OCI-LY7 (cell line): ENCODE results near the gene EXOC4. TPM values are rescaled to one million over a fixed set of nuclear protein-coding genes. Genes with fewer than 3 reads are reported as not detected.

ENCODE experiments used
- BruUV-seq: library from RNA; stranded (reverse); fragments of 400-500 nt; replicated peaks from 2 replicates; lab custom pipeline; 2021; lab: Mats Ljungman, UMichigan
- CTCF ChIA-PET: fragments of 300-600 bp; sonication (Branson Sonifier 250); formaldehyde crosslinking; loops from one replicate; lab custom pipeline; 2022; ENCODE audit warnings: antibody characterized with exemption; ENCODE audit not compliant: unreplicated experiment; lab: Charles Lee
- POLR2A ChIA-PET: fragments of 300-600 bp; sonication (Branson Sonifier 250); formaldehyde crosslinking; loops from one replicate; lab custom pipeline; 2022; ENCODE audit warnings: antibody characterized with exemption; lab: Charles Lee
- DNase-seq: peaks from one replicate; pipeline ENCODE4 v3.0.0-alpha.2; 2015; ENCODE audit warnings: low spot score
- H2AFZ ChIP-seq: fragments of 200-600 bp; sonication (generic), shearing (Covaris generic); 2 replicates; pipeline ENCODE4 v1.6.1; 2014; ENCODE audit warnings: mild to moderate bottlenecking, antibody characterized with exemption, low read length, moderate library complexity
- H3K27ac ChIP-seq: fragments of 200-600 bp; sonication (generic); 2 replicates; pipeline ENCODE4 v1.5.1; 2014; ENCODE audit warnings: mixed run types, low read depth, mild to moderate bottlenecking, moderate library complexity, low read length, inconsistent platforms; ENCODE audit not compliant: poor library complexity, severe bottlenecking
- H3K36me3 ChIP-seq: fragments of 200-600 bp; sonication (generic); 2 replicates; pipeline ENCODE4 v1.6.1; 2014; ENCODE audit warnings: mild to moderate bottlenecking, antibody characterized with exemption, low read length, moderate library complexity, mixed read lengths; ENCODE audit not compliant: insufficient read depth
- H3K4me1 ChIP-seq: fragments of 200-600 bp; sonication (generic); 2 replicates; pipeline ENCODE4 v1.5.1; 2014; ENCODE audit warnings: mild to moderate bottlenecking, low read length; ENCODE audit not compliant: insufficient read depth, poor library complexity, severe bottlenecking
- H3K4me2 ChIP-seq: fragments of 200-600 bp; sonication (generic); 2 replicates; pipeline ENCODE4 v1.6.1; 2014; ENCODE audit warnings: mild to moderate bottlenecking, low read length
- H3K4me3 ChIP-seq: fragments of 200-600 bp; sonication (generic); 2 replicates; pipeline ENCODE4 v1.5.1; 2014; ENCODE audit warnings: mild to moderate bottlenecking, low read depth, low read length; ENCODE audit not compliant: poor library complexity, severe bottlenecking
- H3K79me2 ChIP-seq: fragments of 200-600 bp; sonication (generic); 2 replicates; pipeline ENCODE4 v1.6.1; 2016; ENCODE audit warnings: low read depth, mild to moderate bottlenecking, low read length, moderate library complexity, mixed read lengths; ENCODE audit not compliant: insufficient read depth
- H3K9me2 ChIP-seq: fragments of 200-600 bp; sonication (generic); 2 replicates; pipeline ENCODE4 v1.6.1; 2016; ENCODE audit warnings: mild to moderate bottlenecking, low read length, mixed read lengths; ENCODE audit not compliant: insufficient read depth
- H3K9me3 ChIP-seq: fragments of 200-600 bp; sonication (generic); 2 replicates; pipeline ENCODE4 v1.6.1; 2014; ENCODE audit warnings: mild to moderate bottlenecking, mixed run types, low read length, mixed read lengths
- H4K20me1 ChIP-seq: fragments of 200-600 bp; sonication (generic); 2 replicates; pipeline ENCODE4 v1.6.1; 2014; ENCODE audit warnings: mild to moderate bottlenecking, antibody characterized with exemption, low read length, moderate library complexity, mixed read lengths; ENCODE audit not compliant: insufficient read depth
- CTCF ChIP-seq: fragments of 200-600 bp; sonication (generic); conservative IDR thresholded peaks from 2 replicates; pipeline ENCODE4 v1.5.1; 2014; ENCODE audit warnings: mild to moderate bottlenecking, antibody characterized with exemption, low read length, moderate library complexity, mixed read lengths
- EZH2phosphoT487 ChIP-seq: fragments of 200-600 bp; sonication (generic); IDR thresholded peaks from 2 replicates; pipeline ENCODE4 v1.6.1; 2018; ENCODE audit warnings: low read depth, borderline replicate concordance, mild to moderate bottlenecking, mixed run types, antibody characterized with exemption, low read length, moderate library complexity, mixed read lengths
- intact Hi-C: fragments of 100-400 bp; cut with micrococcal nuclease; formaldehyde crosslinking; loops from one replicate; pipeline ENCODE4 v1.10.0; 2022; ENCODE audit not compliant: unreplicated experiment
- total RNA-seq, 2 experiments: library from RNA; depleted of rRNA in 1 of 2; stranded (reverse); fragments of >200 nt in 1 of 2; shearing (Covaris generic) in 1 of 2; gene quantifications; 2 replicates each; pipeline ENCODE4 v1.2.3, GENCODE V29; 2014 to 2022

Gene EXOC4
- total RNA-seq, 2 experiments from 2014 or later, result 75.1 to 93.2 TPM

- Histone ChIP-seq H3K27ac (no peak overlapping the region), H3K79me2 (no peaks in the 10 kb centered on the region), H3K4me1 (no peaks in the 10 kb centered on the region), H3K4me3 (no peak overlapping the region), H3K9me3 (no peaks in the 10 kb centered on the region), H3K36me3 (no peaks in the 10 kb centered on the region), H4K20me1 (no peaks in the 10 kb centered on the region), H3K4me2 (no peak overlapping the region), H2AFZ (no peak overlapping the region), H3K9me2 (no peaks in the 10 kb centered on the region)
- POLR2A ChIA-PET, result interaction anchor here (0.7 kb wide), 1 partner anchor 64 kb away, joined by 3 read pairs; no protein-coding TSS in a partner anchor
- DNase-seq, result no peak
- intact Hi-C loops, result no loop called here
- no peak for TF ChIP-seq EZH2phosphoT487
- TF ChIP-seq CTCF, result no peak
- CTCF ChIA-PET, result no interaction called here
- BruUV-seq, result TSS peak; percentile 23
Measured at GRCh38 chr7:133940368-133940767, 687.5 kb downstream of the EXOC4 start.

GRCh38 chr7:133941496-133941895 lies 688.6 kb downstream of the EXOC4 start:
- CTCF ChIA-PET, result no interaction called here
- H3K4me3 ChIP-seq, result no peak overlapping the region
- H2AFZ ChIP-seq, result no peak overlapping the region
- no peak for DNase-seq
- no peaks in the 10 kb centered on the region for H3K4me1 ChIP-seq
- no peaks in the 10 kb centered on the region for H4K20me1 ChIP-seq
- H3K9me3 ChIP-seq, result no peaks in the 10 kb centered on the region
- TF ChIP-seq EZH2phosphoT487, result no peak
- no peak for TF ChIP-seq CTCF
- H3K36me3 ChIP-seq, result no peaks in the 10 kb centered on the region
- no peak overlapping the region for H3K4me2 ChIP-seq
- H3K9me2 ChIP-seq, result no peaks in the 10 kb centered on the region
- intact Hi-C loops, result no loop called here
- POLR2A ChIA-PET, result no interaction called here
- no TSS peak for BruUV-seq
- no peak overlapping the region for H3K27ac ChIP-seq
- no peaks in the 10 kb centered on the region for H3K79me2 ChIP-seq

- intact Hi-C loops, result no loop called here
- Histone ChIP-seq H3K4me3 (no peak overlapping the region), H4K20me1 (no peaks in the 10 kb centered on the region), H3K9me3 (no peaks in the 10 kb centered on the region), H3K4me1 (no peaks in the 10 kb centered on the region), H2AFZ (no peak overlapping the region), H3K27ac (no peak overlapping the region), H3K9me2 (no peaks in the 10 kb centered on the region), H3K36me3 (no peaks in the 10 kb centered on the region), H3K4me2 (no peak overlapping the region), H3K79me2 (no peaks in the 10 kb centered on the region)
- ChIA-PET POLR2A (interaction anchor here (0.8 to 2.1 kb wide), 2 partner anchors 10 to 12 kb away, joined by 3 to 6 read pairs; no protein-coding TSS in a partner anchor), CTCF (no interaction called here)
- DNase-seq, result no peak
- TF ChIP-seq CTCF (no peak), EZH2phosphoT487 (no peak)
- BruUV-seq, result no TSS peak
Measured at GRCh38 chr7:133945497-133945896, 692.6 kb downstream of the EXOC4 start.
